A549 treated with AZD9567 at 1 μM for 4 hours (cell line): ENCODE measurements around the gene ST6GAL1. TPM values are rescaled to one million over a fixed set of nuclear protein-coding genes. Genes with fewer than 3 reads are reported as not detected.

Experiments
- total RNA-seq: library from RNA; stranded (reverse); fragments of 200-300 nt; extraction: Qiagen RNA extraction; gene quantifications from 5 replicates; pipeline ENCODE4 v1.2.3, GENCODE V29; 2022; ENCODE audit not compliant: insufficient read depth

ST6GAL1 gene, protein sequence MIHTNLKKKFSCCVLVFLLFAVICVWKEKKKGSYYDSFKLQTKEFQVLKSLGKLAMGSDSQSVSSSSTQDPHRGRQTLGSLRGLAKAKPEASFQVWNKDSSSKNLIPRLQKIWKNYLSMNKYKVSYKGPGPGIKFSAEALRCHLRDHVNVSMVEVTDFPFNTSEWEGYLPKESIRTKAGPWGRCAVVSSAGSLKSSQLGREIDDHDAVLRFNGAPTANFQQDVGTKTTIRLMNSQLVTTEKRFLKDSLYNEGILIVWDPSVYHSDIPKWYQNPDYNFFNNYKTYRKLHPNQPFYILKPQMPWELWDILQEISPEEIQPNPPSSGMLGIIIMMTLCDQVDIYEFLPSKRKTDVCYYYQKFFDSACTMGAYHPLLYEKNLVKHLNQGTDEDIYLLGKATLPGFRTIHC
- total RNA-seq: 2.7 to 4.2 TPM (median 3.5 TPM) in 5 replicates

DNA sequence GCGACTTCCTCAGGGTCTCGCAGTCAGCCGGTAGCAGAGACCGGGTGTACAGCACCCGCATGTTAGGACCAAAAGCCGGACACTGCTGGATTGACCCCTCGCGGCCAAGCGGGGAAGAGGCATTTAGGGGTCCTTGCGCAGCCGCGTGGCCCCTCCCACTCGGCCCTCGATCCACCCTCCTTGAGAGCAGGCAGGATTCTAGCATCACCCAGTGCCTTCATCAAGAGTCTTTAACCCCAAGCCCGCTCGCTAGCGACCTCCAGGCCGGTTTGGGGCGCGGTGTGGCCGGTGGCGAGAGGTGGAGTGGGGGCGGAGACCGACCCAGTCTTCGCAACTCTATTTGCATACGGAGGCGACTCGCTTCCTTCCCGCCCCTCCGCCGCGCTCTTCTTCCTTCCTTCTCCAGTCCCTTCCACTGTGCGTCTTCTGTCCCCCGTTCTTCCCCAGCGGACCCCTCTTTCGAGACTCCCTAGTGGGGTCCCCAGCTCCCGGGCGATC, at the start of gene ST6GAL1:
ST6GAL1 (plus strand) TSS at position 384 of the 498 bp plus-strand sequence. CDS start 112,178 bp downstream, outside the sequence.

Other genes with a start within 250 kb of the ST6GAL1 start
- gene KNG1, start 213.2 kb upstream of the ST6GAL1 start, total RNA-seq: not detected in 5 replicates
- gene EIF4A2, start 146.9 kb upstream of the ST6GAL1 start, total RNA-seq: 145 to 165 TPM (median 156 TPM) in 5 replicates
- 42.2 to 45.6 TPM (median 43.3 TPM) in 5 replicates for gene RFC4, start 124.0 kb upstream of the ST6GAL1 start, total RNA-seq
- gene ADIPOQ, start 87.8 kb upstream of the ST6GAL1 start, total RNA-seq: not detected in 5 replicates
- gene RPL39L, start 209.0 kb downstream of the ST6GAL1 start, total RNA-seq: 48.3 to 52.9 TPM (median 51.3 TPM) in 5 replicates